ENCODE measurements around the gene HSD17B11.
A peak's percentile ranks its signal among the peaks of the same experiment; 100 is the strongest.

GRCh38 chr4:87406462-87406861, 15.5 kb upstream of the HSD17B11 start:
- TF ChIP-seq CTCF (IDR thresholded peaks at IDR 0.05; ENCODE audit: low read length): 0 out of 2 replicates have a peak, but pooled peaks have one; percentile 9
- TF ChIP-seq EZH2 (IDR thresholded peaks at IDR 0.05; ENCODE audit: borderline replicate concordance, low read length): no peak
